CD4-positive, CD25-positive, alpha-beta regulatory T cell (primary cell): ENCODE results near the gene MGAT5. TPM values are rescaled to one million over a fixed set of nuclear protein-coding genes. Genes with fewer than 3 reads are reported as not detected.

ENCODE experiments used
- ATAC-seq, 2 donors: fragments of 150-1000 bp; cut with Tn5 transposase; one replicate each; pipeline ENCODE4 v1.10.0; 2021; ENCODE audit warnings: low read depth in 2 of 2, moderate number of reproducible peaks in 2 of 2, moderate library complexity in 1 of 2
- DNase-seq, 3 donors: peaks; one replicate each; pipeline versions ENCODE4 v3.0.0 to v3.0.0-alpha.2; 2012 to 2022; ENCODE audit warnings: mixed read lengths in 1 of 3
- H3K27ac ChIP-seq: one replicate; pipeline ENCODE4 v1.7.0; 2013; ENCODE audit warnings: mild to moderate bottlenecking, low read length; ENCODE audit not compliant: insufficient read depth, poor library complexity, severe bottlenecking
- H3K27me3 ChIP-seq: one replicate; pipeline ENCODE4 v1.7.0; 2013; ENCODE audit warnings: low read length; ENCODE audit not compliant: control insufficient read depth, insufficient read depth
- H3K36me3 ChIP-seq: one replicate; pipeline ENCODE4 v1.7.0; 2013; ENCODE audit warnings: mild to moderate bottlenecking, low read length, moderate library complexity; ENCODE audit not compliant: control insufficient read depth, insufficient read depth
- H3K4me1 ChIP-seq: 2 replicates; pipeline ENCODE4 v1.7.0; 2013; ENCODE audit warnings: mild to moderate bottlenecking, low read length; ENCODE audit not compliant: insufficient read depth, control insufficient read depth, poor library complexity, severe bottlenecking
- H3K4me3 ChIP-seq: one replicate; pipeline ENCODE4 v1.7.0; 2013; ENCODE audit warnings: low read depth, mild to moderate bottlenecking, low read length, moderate library complexity
- H3K9me3 ChIP-seq, 2 experiments: 1 replicate in 1 of 2; 2 replicates in 1 of 2; pipeline ENCODE4 v1.7.0; 2013; ENCODE audit warnings: low read length in 2 of 2, mild to moderate bottlenecking in 1 of 2, moderate library complexity in 1 of 2; ENCODE audit not compliant: control insufficient read depth in 2 of 2
- H3K27ac Mint-ChIP-seq, 3 donors: one replicate each; pipeline ENCODE4 v1.8.0; 2020 to 2022; ENCODE audit warnings: mild to moderate bottlenecking in 3 of 3, mixed read lengths in 3 of 3, moderate library complexity in 2 of 3
- H3K27me3 Mint-ChIP-seq: one replicate; pipeline ENCODE4 v1.8.0; 2022; ENCODE audit warnings: mild to moderate bottlenecking, mixed read lengths
- H3K36me3 Mint-ChIP-seq: one replicate; pipeline ENCODE4 v1.8.0; 2020; ENCODE audit warnings: mixed read lengths
- H3K4me1 Mint-ChIP-seq, 4 donors: one replicate each; pipeline ENCODE4 v1.8.0; 2020 to 2022; ENCODE audit warnings: mixed read lengths in 4 of 4, mild to moderate bottlenecking in 1 of 4
- H3K4me3 Mint-ChIP-seq, 4 donors: one replicate each; pipeline ENCODE4 v1.8.0; 2020 to 2022; ENCODE audit warnings: mild to moderate bottlenecking in 4 of 4, mixed read lengths in 4 of 4, moderate library complexity in 3 of 4
- H3K9me3 Mint-ChIP-seq, 7 donors: one replicate each; pipeline ENCODE4 v1.8.0; 2020 to 2022; ENCODE audit warnings: mixed read lengths in 7 of 7, mild to moderate bottlenecking in 3 of 7, moderate library complexity in 2 of 7
- polyA plus RNA-seq, 4 donors: library from polyadenylated mRNA; unstranded; fragments of 300-500 nt; fragmentation: Illumina TruSeq; gene quantifications; one replicate each; pipeline ENCODE4 v1.2.3, GENCODE V29; 2021
- total RNA-seq: library from RNA; stranded (reverse); gene quantifications from one replicate; pipeline ENCODE4 v1.2.3, GENCODE V29; 2022

The MGAT5 gene
- total and polyA plus RNA-seq, 5 donors from 2014 or later: 3.6 to 68.8 (median 6.9) TPM

- Histone ChIP-seq H3K4me3 (no peak overlapping the region), H3K9me3 (no peaks in the 10 kb centered on the region), H3K27ac (no peak overlapping the region), H3K36me3 (no peaks in the 10 kb centered on the region), H3K27me3 (no peaks in the 10 kb centered on the region), H3K4me1 (peaks cover 32% of the 10 kb centered on the region)
- peaks cover 16 to 71% (median 51%) of the 10 kb centered on the region in 4 donors for H3K4me1 Mint-ChIP-seq
- H3K4me3 Mint-ChIP-seq: no peak overlapping the region
- no peak for DNase-seq
- H3K27me3 Mint-ChIP-seq: no peaks in the 10 kb centered on the region
- H3K27ac Mint-ChIP-seq: peak overlapping the region in 1 of 3 donors; percentile 30
- no peaks in the 10 kb centered on the region for H3K9me3 Mint-ChIP-seq
- H3K36me3 Mint-ChIP-seq: peaks cover 6% of the 10 kb centered on the region
- ATAC-seq: no peak
Observed at GRCh38 chr2:134260713-134261112, 6.8 kb downstream of the MGAT5 start.

DNA sequence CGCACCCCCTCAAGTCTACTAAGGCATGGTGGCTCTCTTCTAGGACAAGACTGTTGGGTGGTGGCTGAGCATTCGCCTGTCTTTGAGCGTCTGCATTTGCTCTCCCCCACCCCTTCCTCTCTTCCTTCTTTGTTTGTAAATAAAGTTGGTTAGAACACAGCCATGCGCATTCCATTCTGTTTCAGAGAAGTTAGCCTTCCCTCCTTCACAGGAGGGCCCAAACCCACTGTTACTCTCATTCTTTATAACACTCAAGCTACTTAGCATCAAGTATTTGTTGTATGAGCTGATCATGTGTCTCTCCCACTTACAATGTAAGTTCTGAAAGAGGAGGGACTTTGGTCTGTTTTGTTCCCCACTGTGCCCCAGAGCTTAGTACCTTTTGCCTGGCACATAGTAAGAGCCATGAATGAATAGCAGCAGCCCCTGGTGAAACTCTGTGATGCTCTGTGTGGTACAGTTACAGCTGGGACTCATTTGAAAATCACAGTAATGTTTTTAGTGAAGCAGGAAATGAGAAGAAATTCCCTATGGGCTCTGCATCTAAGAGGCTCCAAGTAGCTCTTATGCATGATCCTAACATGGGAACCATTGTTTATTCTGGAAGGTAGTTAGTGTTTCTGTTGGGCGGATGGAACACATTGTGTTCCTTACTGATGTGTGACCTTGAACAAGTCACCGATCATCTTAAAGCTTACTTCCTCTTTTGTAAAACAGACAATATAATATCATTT is 7.7 kb downstream of the MGAT5 start:
- no peaks in the 10 kb centered on the region for H3K9me3 Mint-ChIP-seq
- Histone ChIP-seq H3K27me3 (no peaks in the 10 kb centered on the region), H3K36me3 (no peaks in the 10 kb centered on the region), H3K4me3 (no peak overlapping the region), H3K9me3 (no peaks in the 10 kb centered on the region), H3K27ac (no peak overlapping the region), H3K4me1 (peaks cover 32% of the 10 kb centered on the region)
- peak overlapping the region; percentile 30 to 80 (median 78) for H3K27ac Mint-ChIP-seq
- DNase-seq (no peak), ATAC-seq (no peak)
- H3K4me1 Mint-ChIP-seq: peaks cover 16 to 72% (median 54%) of the 10 kb centered on the region in 4 donors
- no peaks in the 10 kb centered on the region for H3K27me3 Mint-ChIP-seq
- H3K36me3 Mint-ChIP-seq: peaks cover 7% of the 10 kb centered on the region
- peak overlapping the region in 1 of 4 donors; percentile 1 for H3K4me3 Mint-ChIP-seq

GRCh38 chr2:134262684-134263083 is 8.8 kb downstream of the MGAT5 start:
- Mint-ChIP-seq H3K27me3 (no peaks in the 10 kb centered on the region), H3K9me3 (no peaks in the 10 kb centered on the region), H3K4me3 (peak overlapping the region in 1 of 4 donors; percentile 56), H3K36me3 (peaks cover 12% of the 10 kb centered on the region), H3K4me1 (peaks cover 21 to 70% (median 55%) of the 10 kb centered on the region in 4 donors), H3K27ac (peak overlapping the region in 2 of 3 donors; percentile 10 to 71)
- Histone ChIP-seq H3K4me1 (peaks cover 28% of the 10 kb centered on the region), H3K27ac (no peak overlapping the region), H3K27me3 (no peaks in the 10 kb centered on the region), H3K36me3 (no peaks in the 10 kb centered on the region), H3K9me3 (no peaks in the 10 kb centered on the region), H3K4me3 (no peak overlapping the region)
- DNase-seq (no peak), ATAC-seq (no peak)

DNA sequence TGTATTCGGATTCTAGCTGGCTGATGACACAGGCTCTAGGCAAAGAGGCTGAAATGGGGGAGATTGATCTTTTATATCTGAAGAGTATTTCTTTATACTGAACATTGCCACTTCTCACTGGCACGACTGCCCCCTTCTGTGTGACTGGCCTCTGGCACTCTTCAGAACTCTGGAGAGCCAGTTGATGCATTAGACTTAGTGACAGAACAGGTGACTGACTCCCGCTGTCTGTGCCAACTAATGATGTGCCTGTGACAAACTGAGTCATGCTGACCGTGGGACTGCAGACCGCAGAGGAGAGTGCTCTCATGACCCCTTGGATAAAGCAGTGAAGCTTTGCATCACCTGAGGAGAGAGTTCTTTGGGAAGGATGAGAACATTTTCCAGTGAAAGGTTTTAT is 14.4 kb downstream of the MGAT5 start:
- Histone ChIP-seq H3K27ac (no peak overlapping the region), H3K27me3 (no peaks in the 10 kb centered on the region), H3K4me1 (no peaks in the 10 kb centered on the region), H3K9me3 (no peaks in the 10 kb centered on the region), H3K36me3 (peaks cover 8% of the 10 kb centered on the region), H3K4me3 (no peak overlapping the region)
- peaks cover 6 to 29% (median 21%) of the 10 kb centered on the region in 4 donors for H3K4me1 Mint-ChIP-seq
- no peak overlapping the region for H3K4me3 Mint-ChIP-seq
- no peak overlapping the region for H3K27ac Mint-ChIP-seq
- no peaks in the 10 kb centered on the region for H3K27me3 Mint-ChIP-seq
- DNase-seq (no peak), ATAC-seq (no peak)
- peaks cover 22% of the 10 kb centered on the region for H3K36me3 Mint-ChIP-seq
- no peaks in the 10 kb centered on the region for H3K9me3 Mint-ChIP-seq

DNA sequence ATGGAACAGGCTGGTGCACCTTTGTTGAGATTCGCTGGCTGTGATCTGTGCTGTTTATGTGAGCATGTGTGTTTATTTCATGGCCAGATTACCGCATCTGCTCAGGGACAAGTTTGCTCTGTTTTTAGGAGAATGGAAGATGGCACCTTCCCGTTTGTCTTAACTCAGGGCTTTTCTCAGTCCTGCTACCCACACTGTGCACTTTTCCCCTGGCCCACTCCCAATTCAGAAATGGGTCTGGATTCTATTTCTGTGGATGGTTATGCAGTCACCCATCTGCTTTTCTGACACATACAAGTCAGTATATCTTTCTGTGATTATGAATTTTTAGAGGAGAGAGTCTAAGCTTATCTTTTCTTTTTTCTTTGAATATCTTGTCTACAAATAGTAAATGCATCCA is 15.4 kb downstream of the MGAT5 start:
- DNase-seq (no peak), ATAC-seq (no peak)
- Histone ChIP-seq H3K9me3 (no peaks in the 10 kb centered on the region), H3K27me3 (no peaks in the 10 kb centered on the region), H3K4me3 (no peak overlapping the region), H3K4me1 (no peaks in the 10 kb centered on the region), H3K27ac (no peak overlapping the region), H3K36me3 (peaks cover 12% of the 10 kb centered on the region)
- H3K36me3 Mint-ChIP-seq: peaks cover 22% of the 10 kb centered on the region
- H3K9me3 Mint-ChIP-seq: no peaks in the 10 kb centered on the region
- H3K4me1 Mint-ChIP-seq: peaks cover 6 to 28% (median 20%) of the 10 kb centered on the region in 4 donors
- H3K27ac Mint-ChIP-seq: peak overlapping the region in 1 of 3 donors; percentile 56
- H3K4me3 Mint-ChIP-seq: no peak overlapping the region
- no peaks in the 10 kb centered on the region for H3K27me3 Mint-ChIP-seq

GRCh38 chr2:134269972-134270735 is 16.3 kb downstream of the MGAT5 start:
- no peak overlapping the region for H3K27ac Mint-ChIP-seq
- Histone ChIP-seq H3K27me3 (no peaks in the 10 kb centered on the region), H3K9me3 (no peaks in the 10 kb centered on the region), H3K27ac (no peak overlapping the region), H3K4me1 (no peaks in the 10 kb centered on the region), H3K4me3 (no peak overlapping the region), H3K36me3 (peaks cover 12% of the 10 kb centered on the region)
- H3K4me3 Mint-ChIP-seq: no peak overlapping the region
- H3K4me1 Mint-ChIP-seq: peaks cover 9 to 29% (median 20%) of the 10 kb centered on the region in 4 donors
- ATAC-seq (no peak), DNase-seq (no peak)
- H3K36me3 Mint-ChIP-seq: peaks cover 22% of the 10 kb centered on the region
- H3K9me3 Mint-ChIP-seq: no peaks in the 10 kb centered on the region
- no peaks in the 10 kb centered on the region for H3K27me3 Mint-ChIP-seq

DNA sequence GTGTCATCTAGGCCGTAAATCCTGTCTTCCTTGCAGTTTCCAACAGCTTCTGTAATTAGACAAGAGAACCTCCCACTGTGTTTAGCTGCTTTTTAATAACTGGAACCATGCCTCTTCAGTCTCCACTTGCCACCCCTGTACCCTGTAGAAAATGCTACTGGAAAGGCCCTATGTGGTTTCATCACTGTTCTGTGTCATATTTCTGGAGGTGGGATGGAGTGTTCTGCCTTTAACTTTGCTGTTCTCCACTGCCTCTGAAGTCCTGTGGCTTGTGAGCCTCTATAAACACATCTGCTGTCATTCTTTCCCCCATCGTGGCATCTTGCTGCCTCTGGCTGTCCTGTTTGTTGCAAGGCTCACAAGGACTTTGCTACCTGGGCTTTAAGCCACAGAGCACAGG is 17.9 kb downstream of the MGAT5 start:
- peaks cover 23% of the 10 kb centered on the region for H3K36me3 Mint-ChIP-seq
- no peaks in the 10 kb centered on the region for H3K4me1 ChIP-seq
- H3K27me3 Mint-ChIP-seq: no peaks in the 10 kb centered on the region

More for the DNA sequence above, 17.9 kb downstream of the MGAT5 start:
- Mint-ChIP-seq H3K27ac (no peak overlapping the region), H3K4me1 (peaks cover 6 to 25% (median 15%) of the 10 kb centered on the region in 4 donors), H3K9me3 (no peaks in the 10 kb centered on the region), H3K4me3 (no peak overlapping the region)
- H3K36me3 ChIP-seq: peaks cover 12% of the 10 kb centered on the region
- H3K27ac ChIP-seq: no peak overlapping the region
- no peak overlapping the region for H3K4me3 ChIP-seq
- no peaks in the 10 kb centered on the region for H3K9me3 ChIP-seq
- DNase-seq (no peak), ATAC-seq (no peak)
- no peaks in the 10 kb centered on the region for H3K27me3 ChIP-seq
